H9 (cell line): ENCODE data around the gene DTWD2. TPM values are rescaled to one million over a fixed set of nuclear protein-coding genes. Genes with fewer than 3 reads are reported as not detected.
"Not testable (repeated sequence)": the region's sequence is repeated elsewhere in the genome, so short reads cannot be mapped to it uniquely, and the experiment has no call there.

ENCODE experiments used
- DNase-seq: peaks from one replicate; pipeline ENCODE4 v3.0.0-alpha.2; 2017
- H2AFZ ChIP-seq: one replicate; pipeline ENCODE4 v1.6.1; 2013; ENCODE audit warnings: mild to moderate bottlenecking, low read length, control low read depth, moderate library complexity
- H2AK5ac ChIP-seq: 2 replicates; pipeline ENCODE4 v1.6.1; 2013; ENCODE audit warnings: low read length, control low read depth, mixed read lengths; ENCODE audit not compliant: insufficient read length
- H2BK120ac ChIP-seq: one replicate; pipeline ENCODE4 v1.6.1; 2013; ENCODE audit warnings: low read depth, mild to moderate bottlenecking, low read length, control low read depth, inconsistent platforms; ENCODE audit not compliant: poor library complexity, severe bottlenecking
- H2BK12ac ChIP-seq: 2 replicates; pipeline ENCODE4 v1.6.1; 2013; ENCODE audit warnings: low read length, control low read depth, mixed read lengths, low read depth; ENCODE audit not compliant: insufficient read length
- H2BK15ac ChIP-seq: 2 replicates; pipeline ENCODE4 v1.6.1; 2013; ENCODE audit warnings: low read depth, low read length, control low read depth
- H2BK20ac ChIP-seq: one replicate; pipeline ENCODE4 v1.6.1; 2013; ENCODE audit warnings: low read depth, mild to moderate bottlenecking, low read length, control low read depth, inconsistent platforms; ENCODE audit not compliant: poor library complexity, severe bottlenecking
- H2BK5ac ChIP-seq: 2 replicates; pipeline ENCODE4 v1.6.1; 2013; ENCODE audit warnings: low read length, control low read depth, mixed read lengths; ENCODE audit not compliant: insufficient read length
- H3K14ac ChIP-seq: 2 replicates; pipeline ENCODE4 v1.6.1; 2013; ENCODE audit warnings: low read length, control low read depth; ENCODE audit not compliant: insufficient read depth
- H3K18ac ChIP-seq: 2 replicates; pipeline ENCODE4 v1.6.1; 2013; ENCODE audit warnings: low read depth, mild to moderate bottlenecking, mixed read lengths, low read length, control low read depth; ENCODE audit not compliant: insufficient read length
- H3K23ac ChIP-seq: 2 replicates; pipeline ENCODE4 v1.6.1; 2013; ENCODE audit warnings: low read length, control low read depth, mixed read lengths, low read depth; ENCODE audit not compliant: insufficient read length
- H3K23me2 ChIP-seq: 2 replicates; pipeline ENCODE4 v1.6.1; 2013; ENCODE audit warnings: low read depth, mild to moderate bottlenecking, mixed read lengths, low read length, control low read depth; ENCODE audit not compliant: insufficient read length, poor library complexity, severe bottlenecking
- H3K27ac ChIP-seq: 2 replicates; pipeline ENCODE4 v1.5.1; 2013; ENCODE audit warnings: low read length, control low read depth, mixed read lengths, low read depth; ENCODE audit not compliant: insufficient read length
- H3K27me3 ChIP-seq: 2 replicates; pipeline ENCODE4 v1.6.1; 2013; ENCODE audit warnings: low read length, control low read depth, inconsistent platforms; ENCODE audit not compliant: insufficient read depth
- H3K4ac ChIP-seq: 2 replicates; pipeline ENCODE4 v1.6.1; 2013; ENCODE audit warnings: low read depth, mild to moderate bottlenecking, control low read depth, inconsistent platforms, low read length, moderate library complexity
- H3K4me1 ChIP-seq: 2 replicates; pipeline ENCODE4 v1.6.1; 2013; ENCODE audit warnings: low read length, control low read depth, inconsistent platforms; ENCODE audit not compliant: insufficient read depth
- H3K4me2 ChIP-seq: 2 replicates; pipeline ENCODE4 v1.6.1; 2013; ENCODE audit warnings: low read length, control low read depth, mixed read lengths; ENCODE audit not compliant: insufficient read length, insufficient read depth
- H3K56ac ChIP-seq: 2 replicates; pipeline ENCODE4 v1.6.1; 2013; ENCODE audit warnings: low read depth, mild to moderate bottlenecking, mixed read lengths, low read length, control low read depth; ENCODE audit not compliant: insufficient read length
- H3K79me1 ChIP-seq: 2 replicates; pipeline ENCODE4 v1.6.1; 2013; ENCODE audit warnings: low read depth, mild to moderate bottlenecking, moderate library complexity, low read length, control low read depth, inconsistent platforms; ENCODE audit not compliant: insufficient read depth, poor library complexity, severe bottlenecking
- H3K79me2 ChIP-seq: 2 replicates; pipeline ENCODE4 v1.6.1; 2013; ENCODE audit warnings: low read length, control low read depth, inconsistent platforms; ENCODE audit not compliant: insufficient read depth
- H3K9ac ChIP-seq: 2 replicates; pipeline ENCODE4 v1.6.1; 2013; ENCODE audit warnings: low read length, control low read depth, mixed read lengths; ENCODE audit not compliant: insufficient read length; ENCODE audit errors: extremely low read depth
- H3K9me3 ChIP-seq: one replicate; pipeline ENCODE4 v1.6.1; 2013; ENCODE audit warnings: low read depth, low read length, inconsistent platforms; ENCODE audit not compliant: control insufficient read depth
- H3T11ph ChIP-seq: one replicate; pipeline ENCODE4 v1.6.1; 2013; ENCODE audit warnings: mild to moderate bottlenecking, low read length, control low read depth, inconsistent platforms
- H4K20me1 ChIP-seq: one replicate; pipeline ENCODE4 v1.6.1; 2013; ENCODE audit not compliant: control insufficient read depth, insufficient read length, insufficient read depth
- H4K5ac ChIP-seq: 2 replicates; pipeline ENCODE4 v1.6.1; 2013; ENCODE audit warnings: low read depth, mild to moderate bottlenecking, mixed read lengths, low read length, control low read depth; ENCODE audit not compliant: insufficient read length
- H4K8ac ChIP-seq: replicated peaks from 2 replicates; pipeline ENCODE4 v1.6.1; 2013; ENCODE audit warnings: low read length, control low read depth, mixed read lengths, low read depth; ENCODE audit not compliant: insufficient read length
- H4K91ac ChIP-seq: 2 replicates; pipeline ENCODE4 v1.6.1; 2013; ENCODE audit warnings: low read depth, mild to moderate bottlenecking, moderate library complexity, mixed read lengths, low read length, control low read depth; ENCODE audit not compliant: insufficient read length
- H3K27ac Mint-ChIP-seq, 3 experiments: 2 replicates in 2 of 3; 3 replicates in 1 of 3; pipeline ENCODE4 v1.8.0; 2020 to 2021; ENCODE audit warnings: mixed read lengths in 3 of 3, mild to moderate bottlenecking in 1 of 3, moderate library complexity in 1 of 3
- H3K27me3 Mint-ChIP-seq: 2 replicates; pipeline ENCODE4 v1.8.0; 2021; ENCODE audit warnings: low read depth, mild to moderate bottlenecking, moderate library complexity, mixed read lengths
- H3K36me3 Mint-ChIP-seq, 3 experiments: 2 replicates in 2 of 3; 3 replicates in 1 of 3; pipeline ENCODE4 v1.8.0; 2020 to 2021; ENCODE audit warnings: low read depth in 3 of 3, mixed read lengths in 3 of 3; ENCODE audit not compliant: insufficient read depth in 1 of 3
- H3K4me1 Mint-ChIP-seq, 2 experiments: 2 replicates each; pipeline ENCODE4 v1.8.0; 2020; ENCODE audit warnings: mixed read lengths in 2 of 2
- H3K4me3 Mint-ChIP-seq, 2 experiments: 2 replicates in 1 of 2; 3 replicates in 1 of 2; pipeline ENCODE4 v1.8.0; 2020 to 2021; ENCODE audit warnings: mild to moderate bottlenecking in 2 of 2, mixed read lengths in 2 of 2, moderate library complexity in 1 of 2
- H3K9me3 Mint-ChIP-seq, 2 experiments: 2 replicates in 1 of 2; 3 replicates in 1 of 2; pipeline ENCODE4 v1.8.0; 2020; ENCODE audit warnings: mild to moderate bottlenecking in 2 of 2, mixed read lengths in 2 of 2, moderate library complexity in 1 of 2
- WGBS: extraction: QIAGEN DNeasy Blood & Tissue Kit; methylation state at CpG from one replicate; pipeline ENCODE4 v1.1.7; 2013; ENCODE audit warnings: missing lambda C conversion rate, low lambda C conversion rate, mixed read lengths; ENCODE audit not compliant: insufficient read length; ENCODE audit errors: extremely low coverage; 5-methylcytosine and 5-hydroxymethylcytosine counted together
- total RNA-seq: library from RNA; stranded (reverse); gene quantifications from 2 replicates; pipeline ENCODE4 v1.2.1, GENCODE V29; 2021

DTWD2 gene
- total RNA-seq, 1 experiment from 2014 or later = 10.8 TPM

- not testable (repeated sequence) for H3K56ac ChIP-seq, H3K4ac ChIP-seq, H3K4me1 ChIP-seq, H4K5ac ChIP-seq, H2BK12ac ChIP-seq, H3K14ac ChIP-seq, H3K27me3 ChIP-seq, DNase-seq, H3K27ac ChIP-seq, H4K8ac ChIP-seq, H3K9ac ChIP-seq, H2BK15ac ChIP-seq, H2BK5ac ChIP-seq, H2BK20ac ChIP-seq, H2AK5ac ChIP-seq, H3K18ac ChIP-seq, H3K79me1 ChIP-seq, H3T11ph ChIP-seq, H3K27ac Mint-ChIP-seq, H3K23ac ChIP-seq, H4K20me1 ChIP-seq, H3K4me1 Mint-ChIP-seq, H4K91ac ChIP-seq, H3K4me3 Mint-ChIP-seq, H3K79me2 ChIP-seq, H2AFZ ChIP-seq, H3K4me2 ChIP-seq, H3K27me3 Mint-ChIP-seq, H2BK120ac ChIP-seq, H3K9me3 ChIP-seq, H3K23me2 ChIP-seq
- Mint-ChIP-seq H3K9me3 (peaks cover 13 to 15% of the 10 kb centered on the region in 2 experiments; a peak in 4 of 5 replicates), H3K36me3 (peaks cover 5 to 13% (median 7%) of the 10 kb centered on the region in 3 experiments)
- WGBS = no CpG with 5 or more reads among the region's 1 CpG
These were observed 138.8 kb downstream of the DTWD2 start for GRCh38 chr5:118849507-118849906.
